Peyer's patch (tissue), 4 donors: ENCODE measurements around the gene FGGY.

Experiments used
- POLR2A ChIP-seq, 2 donors: fragments of 450-650 bp; IDR thresholded peaks; one replicate each; pipeline ENCODE4 v1.5.1; 2017; ENCODE audit warnings: antibody characterized with exemption in 2 of 2, mild to moderate bottlenecking in 2 of 2, moderate library complexity in 2 of 2
- TF ChIP-seq, protein P1 (sequence below), 6 experiments: fragments of 450-650 bp in 4 of 6; fragments of 200-600 bp in 2 of 6; sonication (generic) in 1 of 6; IDR thresholded peaks; one replicate each; pipeline ENCODE4 v1.5.1; 2017 to 2019; ENCODE audit warnings: antibody characterized with exemption in 6 of 6, mild to moderate bottlenecking in 3 of 6, moderate library complexity in 1 of 6

DNA sequence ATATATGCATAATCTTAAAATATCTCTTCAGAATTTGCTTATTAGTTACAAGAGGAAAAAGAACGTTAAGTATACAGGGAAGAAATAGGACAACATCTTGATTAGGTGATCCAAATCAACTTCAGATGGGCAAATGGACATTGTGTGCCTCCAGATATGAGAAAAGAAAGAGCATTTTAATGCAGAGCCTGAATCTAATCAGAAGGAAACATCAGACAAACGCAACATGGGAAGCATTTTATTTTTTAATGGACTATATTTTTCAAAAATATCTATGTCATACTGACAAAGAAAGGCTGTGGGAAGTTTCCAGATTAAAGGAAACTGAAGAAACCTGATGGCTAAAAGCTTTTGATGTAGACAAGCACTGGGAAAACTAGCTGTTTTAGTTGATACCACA is 466.5 kb downstream of the FGGY start:
- TF ChIP-seq, protein P1, sequence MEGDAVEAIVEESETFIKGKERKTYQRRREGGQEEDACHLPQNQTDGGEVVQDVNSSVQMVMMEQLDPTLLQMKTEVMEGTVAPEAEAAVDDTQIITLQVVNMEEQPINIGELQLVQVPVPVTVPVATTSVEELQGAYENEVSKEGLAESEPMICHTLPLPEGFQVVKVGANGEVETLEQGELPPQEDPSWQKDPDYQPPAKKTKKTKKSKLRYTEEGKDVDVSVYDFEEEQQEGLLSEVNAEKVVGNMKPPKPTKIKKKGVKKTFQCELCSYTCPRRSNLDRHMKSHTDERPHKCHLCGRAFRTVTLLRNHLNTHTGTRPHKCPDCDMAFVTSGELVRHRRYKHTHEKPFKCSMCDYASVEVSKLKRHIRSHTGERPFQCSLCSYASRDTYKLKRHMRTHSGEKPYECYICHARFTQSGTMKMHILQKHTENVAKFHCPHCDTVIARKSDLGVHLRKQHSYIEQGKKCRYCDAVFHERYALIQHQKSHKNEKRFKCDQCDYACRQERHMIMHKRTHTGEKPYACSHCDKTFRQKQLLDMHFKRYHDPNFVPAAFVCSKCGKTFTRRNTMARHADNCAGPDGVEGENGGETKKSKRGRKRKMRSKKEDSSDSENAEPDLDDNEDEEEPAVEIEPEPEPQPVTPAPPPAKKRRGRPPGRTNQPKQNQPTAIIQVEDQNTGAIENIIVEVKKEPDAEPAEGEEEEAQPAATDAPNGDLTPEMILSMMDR (IDR thresholded peaks at IDR 0.05) = no peak
- no peak for TF ChIP-seq POLR2A (IDR thresholded peaks at IDR 0.05)
